ENCODE results near the gene RASAL2. TPM values are rescaled to one million over a fixed set of nuclear protein-coding genes. Genes with fewer than 3 reads are reported as not detected.
A peak's percentile ranks its signal among the peaks of the same experiment; 100 is the strongest.

The RASAL2 gene
- total and polyA plus RNA-seq, 2 donors (not counting 1 experiment from before 2014, with no cell fraction given), result 11.9 to 21.8 TPM

DNA sequence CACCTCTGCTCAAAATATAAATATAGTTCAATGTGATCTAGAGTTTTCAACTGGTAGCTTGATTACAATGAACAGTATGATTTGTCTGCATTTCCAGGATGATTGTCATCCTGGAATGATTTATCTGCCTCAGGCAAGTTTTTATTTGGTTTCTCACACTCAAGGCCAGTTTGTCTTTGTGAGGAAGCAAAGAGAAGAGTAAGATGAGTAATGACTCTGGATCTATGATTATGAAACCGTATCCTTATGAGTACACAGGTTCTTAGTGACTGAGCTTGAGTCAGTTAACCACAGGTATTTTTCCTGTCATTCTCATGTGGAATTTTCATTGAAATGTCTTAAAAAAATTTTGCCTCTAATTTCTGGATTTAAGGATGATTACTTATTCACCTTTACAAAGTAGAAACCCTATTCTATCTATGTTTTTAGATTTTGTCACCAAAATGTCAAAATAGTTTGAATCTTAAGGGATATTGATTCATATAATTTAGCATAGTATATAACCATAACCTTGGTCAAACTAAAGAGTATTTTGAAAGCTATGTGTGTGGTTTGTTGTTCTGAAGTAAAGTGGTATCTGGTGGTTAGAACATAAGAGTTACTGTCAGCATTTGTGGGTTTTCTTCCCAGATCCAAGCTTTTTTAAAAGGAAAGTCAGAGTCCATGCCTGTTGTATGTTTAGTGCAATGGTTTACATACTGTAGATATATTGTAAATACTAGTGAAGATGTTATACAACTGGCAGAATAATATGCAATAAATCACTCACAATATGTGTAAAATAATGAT lies 145.0 kb downstream of the RASAL2 start:
- peak; percentile 93 to 100 for DNase-seq (ENCODE audit: low read depth in 2 of 2)
- TF ChIP-seq EZH2 (IDR thresholded peaks at IDR 0.05; ENCODE audit: low read length, missing control alignments), result no peak
- TF ChIP-seq, protein P1, sequence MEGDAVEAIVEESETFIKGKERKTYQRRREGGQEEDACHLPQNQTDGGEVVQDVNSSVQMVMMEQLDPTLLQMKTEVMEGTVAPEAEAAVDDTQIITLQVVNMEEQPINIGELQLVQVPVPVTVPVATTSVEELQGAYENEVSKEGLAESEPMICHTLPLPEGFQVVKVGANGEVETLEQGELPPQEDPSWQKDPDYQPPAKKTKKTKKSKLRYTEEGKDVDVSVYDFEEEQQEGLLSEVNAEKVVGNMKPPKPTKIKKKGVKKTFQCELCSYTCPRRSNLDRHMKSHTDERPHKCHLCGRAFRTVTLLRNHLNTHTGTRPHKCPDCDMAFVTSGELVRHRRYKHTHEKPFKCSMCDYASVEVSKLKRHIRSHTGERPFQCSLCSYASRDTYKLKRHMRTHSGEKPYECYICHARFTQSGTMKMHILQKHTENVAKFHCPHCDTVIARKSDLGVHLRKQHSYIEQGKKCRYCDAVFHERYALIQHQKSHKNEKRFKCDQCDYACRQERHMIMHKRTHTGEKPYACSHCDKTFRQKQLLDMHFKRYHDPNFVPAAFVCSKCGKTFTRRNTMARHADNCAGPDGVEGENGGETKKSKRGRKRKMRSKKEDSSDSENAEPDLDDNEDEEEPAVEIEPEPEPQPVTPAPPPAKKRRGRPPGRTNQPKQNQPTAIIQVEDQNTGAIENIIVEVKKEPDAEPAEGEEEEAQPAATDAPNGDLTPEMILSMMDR (conservative IDR thresholded peaks at IDR 0.05 in 1 of 2, IDR thresholded peaks at IDR 0.05 in 1 of 2; ENCODE audit: low read depth in 1 of 2, low read length in 2 of 2), result no peak

DNA sequence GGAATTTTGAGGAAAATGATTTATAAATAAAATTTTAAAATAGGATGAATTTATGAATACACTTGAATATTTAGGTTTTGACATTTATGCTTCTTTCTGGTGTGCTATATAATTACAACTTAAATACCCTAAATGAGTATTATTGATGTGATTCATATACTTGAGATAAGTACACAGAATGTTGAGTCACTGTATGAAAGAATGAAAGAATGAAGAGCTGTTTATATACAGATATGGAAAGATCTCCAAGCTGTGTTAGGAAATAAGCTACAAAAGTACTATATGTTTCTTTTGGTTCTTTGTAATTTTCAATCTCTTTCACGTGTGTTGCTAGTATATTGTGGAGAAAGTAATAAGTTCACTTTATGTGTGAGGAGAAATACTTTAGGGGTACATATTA lies 147.2 kb downstream of the RASAL2 start:
- H3K27ac ChIP-seq (ENCODE audit: insufficient read depth, low read length), result no peak overlapping the region
- peak; percentile 66 to 74 for DNase-seq (ENCODE audit: low read depth in 2 of 2)
- H3K79me2 ChIP-seq (ENCODE audit: control insufficient read depth, insufficient read depth, low read length), result peaks cover 11% of the 10 kb centered on the region

More for the DNA sequence above, 145.0 kb downstream of the RASAL2 start:
- Histone ChIP-seq H3K79me2 (ENCODE audit: control insufficient read depth, insufficient read depth, low read length) (peaks cover 11% of the 10 kb centered on the region), H4K20me1 (ENCODE audit: control insufficient read depth, extremely low read depth, insufficient read depth, low read length) (no peaks in the 10 kb centered on the region), H3K9ac (ENCODE audit: insufficient read depth, low read length) (no peak overlapping the region), H3K27me3 (ENCODE audit: control insufficient read depth, insufficient read depth, low read length) (no peaks in the 10 kb centered on the region), H3K9me3 (ENCODE audit: control insufficient read depth, insufficient read depth, low read depth, low read length) (no peaks in the 10 kb centered on the region), H3K4me2 (ENCODE audit: extremely low read depth, insufficient read depth, low read length) (peak overlapping the region; percentile 64), H3K27ac (ENCODE audit: insufficient read depth, low read length) (peak overlapping the region; percentile 84), H3K36me3 (ENCODE audit: control insufficient read depth, insufficient read depth, low read length) (no peaks in the 10 kb centered on the region), H3K4me1 (ENCODE audit: control insufficient read depth, extremely low read depth, insufficient read depth, low read length) (peaks cover 15% of the 10 kb centered on the region), H3K4me3 (replicated peaks in 1 of 4; ENCODE audit: control extremely low read depth in 1 of 4, insufficient read depth in 1 of 4, low read depth in 3 of 4, low read length in 4 of 4) (no peak overlapping the region), H2AFZ (ENCODE audit: low read length) (no peak overlapping the region)

DNA sequence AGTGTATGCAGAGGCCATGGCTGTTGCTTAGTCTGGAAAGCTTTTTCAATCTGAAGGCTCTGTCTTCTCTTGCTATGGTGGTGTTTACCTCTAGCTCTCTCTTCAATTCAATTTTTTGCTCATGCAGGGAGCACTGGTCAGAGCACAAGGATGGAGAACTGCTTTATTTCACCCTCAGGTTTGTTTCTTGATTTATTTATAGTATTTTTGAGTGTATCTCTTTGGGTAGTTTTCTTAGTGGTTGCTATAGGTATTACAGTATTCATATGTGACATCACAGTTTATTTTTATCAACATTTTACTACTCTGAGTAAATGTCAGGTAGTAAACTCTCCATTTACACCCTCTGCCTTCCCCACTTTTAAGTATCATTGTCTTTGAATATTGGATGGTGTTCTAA lies 147.9 kb downstream of the RASAL2 start:
- H3K27me3 ChIP-seq (ENCODE audit: control insufficient read depth, insufficient read depth, low read length), result no peaks in the 10 kb centered on the region
- no peak for DNase-seq (ENCODE audit: low read depth in 2 of 2)
- H3K36me3 ChIP-seq (ENCODE audit: control insufficient read depth, insufficient read depth, low read length), result no peaks in the 10 kb centered on the region
- no peak overlapping the region for H3K9ac ChIP-seq (ENCODE audit: insufficient read depth, low read length)
- H3K27ac ChIP-seq (ENCODE audit: insufficient read depth, low read length), result peak overlapping the region; percentile 19
- no peak overlapping the region for H2AFZ ChIP-seq (ENCODE audit: low read length)
- no peaks in the 10 kb centered on the region for H3K9me3 ChIP-seq (ENCODE audit: control insufficient read depth, insufficient read depth, low read depth, low read length)
- TF ChIP-seq, protein P1 (conservative IDR thresholded peaks at IDR 0.05 in 1 of 2, IDR thresholded peaks at IDR 0.05 in 1 of 2; ENCODE audit: low read depth in 1 of 2, low read length in 2 of 2), result peak in 1 of 2 donors; percentile 12
- TF ChIP-seq EZH2 (IDR thresholded peaks at IDR 0.05; ENCODE audit: low read length, missing control alignments), result no peak
- H4K20me1 ChIP-seq (ENCODE audit: control insufficient read depth, extremely low read depth, insufficient read depth, low read length), result no peaks in the 10 kb centered on the region
- H3K4me1 ChIP-seq (ENCODE audit: control insufficient read depth, extremely low read depth, insufficient read depth, low read length), result peaks cover 15% of the 10 kb centered on the region
- no peak overlapping the region for H3K4me3 ChIP-seq (replicated peaks in 1 of 4; ENCODE audit: control extremely low read depth in 1 of 4, insufficient read depth in 1 of 4, low read depth in 3 of 4, low read length in 4 of 4)
- H3K4me2 ChIP-seq (ENCODE audit: extremely low read depth, insufficient read depth, low read length), result peak overlapping the region; percentile 67
- H3K79me2 ChIP-seq (ENCODE audit: control insufficient read depth, insufficient read depth, low read length), result peaks cover 11% of the 10 kb centered on the region

More for the DNA sequence above, 147.2 kb downstream of the RASAL2 start:
- no peak overlapping the region for H2AFZ ChIP-seq (ENCODE audit: low read length)
- peaks cover 15% of the 10 kb centered on the region for H3K4me1 ChIP-seq (ENCODE audit: control insufficient read depth, extremely low read depth, insufficient read depth, low read length)
- H3K36me3 ChIP-seq (ENCODE audit: control insufficient read depth, insufficient read depth, low read length), result no peaks in the 10 kb centered on the region
- H3K4me2 ChIP-seq (ENCODE audit: extremely low read depth, insufficient read depth, low read length), result peak overlapping the region; percentile 67
- no peak overlapping the region for H3K9ac ChIP-seq (ENCODE audit: insufficient read depth, low read length)
- no peaks in the 10 kb centered on the region for H3K9me3 ChIP-seq (ENCODE audit: control insufficient read depth, insufficient read depth, low read depth, low read length)
- H3K27me3 ChIP-seq (ENCODE audit: control insufficient read depth, insufficient read depth, low read length), result no peaks in the 10 kb centered on the region
- peak overlapping the region in 1 of 4 experiments; percentile 11 for H3K4me3 ChIP-seq (replicated peaks in 1 of 4; ENCODE audit: control extremely low read depth in 1 of 4, insufficient read depth in 1 of 4, low read depth in 3 of 4, low read length in 4 of 4)
- no peaks in the 10 kb centered on the region for H4K20me1 ChIP-seq (ENCODE audit: control insufficient read depth, extremely low read depth, insufficient read depth, low read length)
- TF ChIP-seq, protein P1 (conservative IDR thresholded peaks at IDR 0.05 in 1 of 2, IDR thresholded peaks at IDR 0.05 in 1 of 2; ENCODE audit: low read depth in 1 of 2, low read length in 2 of 2), result no peak
- no peak for TF ChIP-seq EZH2 (IDR thresholded peaks at IDR 0.05; ENCODE audit: low read length, missing control alignments)
